RWPE2 (cell line): ENCODE results near the gene KCNAB3.

Experiments
- ATAC-seq: fragments of 200-7000 bp; cut with Tn5 transposase; 3 replicates; pipeline ENCODE4 v1.9.1; 2021; ENCODE audit warnings: low read depth
- DNase-seq: peaks from one replicate; pipeline ENCODE4 v3.0.0-alpha.2; 2020; ENCODE audit warnings: low spot score
- H3K27ac ChIP-seq: fragments of 450-650 bp; 2 replicates; pipeline ENCODE4 v1.5.1; 2017; ENCODE audit warnings: mild to moderate bottlenecking; ENCODE audit not compliant: poor library complexity, severe bottlenecking
- H3K27me3 ChIP-seq: fragments of 250-450 bp; sonication (Bioruptor Pico); 2 replicates; pipeline ENCODE4 v1.5.1; 2021; ENCODE audit warnings: mild to moderate bottlenecking, moderate library complexity; ENCODE audit not compliant: insufficient read depth, poor library complexity, severe bottlenecking
- H3K36me3 ChIP-seq: fragments of 250-450 bp; sonication (Bioruptor Pico); 2 replicates; pipeline ENCODE4 v1.5.1; 2020; ENCODE audit warnings: low read depth, mild to moderate bottlenecking, moderate library complexity
- H3K4me1 ChIP-seq: fragments of 250-450 bp; sonication (Bioruptor Pico); 2 replicates; pipeline ENCODE4 v1.5.1; 2021; ENCODE audit warnings: mild to moderate bottlenecking, moderate library complexity; ENCODE audit not compliant: insufficient read depth, poor library complexity, severe bottlenecking
- H3K4me3 ChIP-seq: fragments of 250-450 bp; sonication (Bioruptor Pico); 2 replicates; pipeline ENCODE4 v1.5.1; 2021; ENCODE audit warnings: mild to moderate bottlenecking, moderate library complexity; ENCODE audit not compliant: severe bottlenecking
- H3K9me3 ChIP-seq: fragments of 250-450 bp; sonication (Bioruptor Pico); 2 replicates; pipeline ENCODE4 v1.5.1; 2021; ENCODE audit warnings: mild to moderate bottlenecking, moderate library complexity; ENCODE audit not compliant: severe bottlenecking
- TF ChIP-seq, protein P1 (sequence below): fragments of 450-650 bp; IDR thresholded peaks from one replicate; pipeline ENCODE4 v1.5.1; 2017; ENCODE audit warnings: mild to moderate bottlenecking, moderate library complexity; ENCODE audit not compliant: poor library complexity, severe bottlenecking

KCNAB3 gene

DNA sequence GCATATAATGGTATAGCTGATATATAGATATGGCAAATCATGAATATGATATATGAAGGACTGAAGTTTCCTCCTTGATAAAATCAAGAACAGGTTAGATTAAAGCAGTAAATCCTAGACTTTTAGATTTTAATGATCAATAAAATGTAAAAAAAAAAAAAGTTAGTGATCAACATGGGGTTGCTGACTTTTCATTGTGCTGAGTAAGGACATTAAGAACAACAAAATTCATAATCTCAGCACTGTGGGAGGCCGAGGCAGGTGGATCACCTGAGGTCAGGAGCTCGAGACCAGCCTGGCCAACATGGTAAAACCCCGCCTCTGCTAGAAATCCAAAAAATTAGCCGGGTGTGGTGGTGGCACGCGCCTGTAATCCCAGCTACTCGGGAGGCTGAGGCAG, 51.4 kb downstream of the KCNAB3 start:
- Histone ChIP-seq H3K4me1 (no peaks in the 10 kb centered on the region), H3K36me3 (peaks cover 79% of the 10 kb centered on the region)
- TF ChIP-seq, protein P1, sequence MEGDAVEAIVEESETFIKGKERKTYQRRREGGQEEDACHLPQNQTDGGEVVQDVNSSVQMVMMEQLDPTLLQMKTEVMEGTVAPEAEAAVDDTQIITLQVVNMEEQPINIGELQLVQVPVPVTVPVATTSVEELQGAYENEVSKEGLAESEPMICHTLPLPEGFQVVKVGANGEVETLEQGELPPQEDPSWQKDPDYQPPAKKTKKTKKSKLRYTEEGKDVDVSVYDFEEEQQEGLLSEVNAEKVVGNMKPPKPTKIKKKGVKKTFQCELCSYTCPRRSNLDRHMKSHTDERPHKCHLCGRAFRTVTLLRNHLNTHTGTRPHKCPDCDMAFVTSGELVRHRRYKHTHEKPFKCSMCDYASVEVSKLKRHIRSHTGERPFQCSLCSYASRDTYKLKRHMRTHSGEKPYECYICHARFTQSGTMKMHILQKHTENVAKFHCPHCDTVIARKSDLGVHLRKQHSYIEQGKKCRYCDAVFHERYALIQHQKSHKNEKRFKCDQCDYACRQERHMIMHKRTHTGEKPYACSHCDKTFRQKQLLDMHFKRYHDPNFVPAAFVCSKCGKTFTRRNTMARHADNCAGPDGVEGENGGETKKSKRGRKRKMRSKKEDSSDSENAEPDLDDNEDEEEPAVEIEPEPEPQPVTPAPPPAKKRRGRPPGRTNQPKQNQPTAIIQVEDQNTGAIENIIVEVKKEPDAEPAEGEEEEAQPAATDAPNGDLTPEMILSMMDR = no peak

DNA sequence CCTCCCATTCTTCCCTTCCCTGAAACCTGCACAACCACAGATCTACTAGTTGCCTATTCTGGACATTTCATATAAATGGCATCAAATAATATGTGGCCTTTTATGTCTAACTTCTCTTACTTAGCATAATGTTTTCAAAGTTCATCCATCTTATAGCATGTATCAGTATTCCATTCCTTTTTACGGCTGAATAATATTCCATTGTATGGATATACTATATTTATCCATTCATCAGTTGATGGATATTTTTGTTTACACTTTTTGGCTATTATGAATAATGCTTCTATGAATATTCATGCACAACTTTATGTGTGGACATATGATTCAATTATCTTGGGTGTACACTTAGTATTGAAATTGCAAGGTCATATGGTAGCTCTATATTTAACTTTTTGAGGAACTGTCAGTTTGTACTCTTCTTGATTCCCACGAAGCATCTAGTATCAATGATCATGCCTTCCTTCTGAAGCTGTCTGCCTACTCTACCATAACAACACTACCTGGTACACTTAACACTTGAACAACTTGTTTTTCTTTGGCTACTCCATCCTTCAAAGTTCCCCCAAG, 53.8 kb downstream of the KCNAB3 start:
- ATAC-seq (no peak), DNase-seq (no peak)
- Histone ChIP-seq H3K27ac (no peak overlapping the region), H3K9me3 (no peaks in the 10 kb centered on the region), H3K27me3 (no peaks in the 10 kb centered on the region), H3K36me3 (peaks cover 81% of the 10 kb centered on the region), H3K4me3 (no peak overlapping the region), H3K4me1 (no peaks in the 10 kb centered on the region)
- TF ChIP-seq, protein P1 = no peak

More for the DNA sequence above, 51.4 kb downstream of the KCNAB3 start:
- H3K27me3 ChIP-seq = no peaks in the 10 kb centered on the region
- H3K9me3 ChIP-seq = no peaks in the 10 kb centered on the region
- ATAC-seq (no peak), DNase-seq (no peak)
- H3K4me3 ChIP-seq = no peak overlapping the region
- no peak overlapping the region for H3K27ac ChIP-seq

DNA sequence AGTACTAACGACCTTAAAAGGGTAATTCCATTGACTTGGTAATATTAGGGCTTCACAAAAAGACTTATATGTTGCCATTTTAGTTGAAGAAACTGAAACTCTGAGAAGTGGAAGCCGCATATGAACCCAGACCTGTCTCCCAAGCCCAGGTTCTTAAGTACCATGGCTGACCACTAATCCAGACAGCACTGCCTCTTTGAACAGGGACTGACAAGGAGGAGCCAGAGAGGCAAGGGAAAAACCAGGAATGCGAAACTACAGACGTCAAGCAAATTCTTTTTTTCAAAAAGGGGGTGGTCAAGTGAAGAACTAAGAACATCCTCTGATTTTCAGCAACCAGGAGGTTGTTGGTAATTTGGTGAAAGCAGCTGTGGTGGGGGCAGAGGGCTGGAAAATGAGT, 56.6 kb downstream of the KCNAB3 start:
- ATAC-seq (no peak), DNase-seq (no peak)
- Histone ChIP-seq H3K27me3 (no peaks in the 10 kb centered on the region), H3K27ac (no peak overlapping the region), H3K9me3 (no peaks in the 10 kb centered on the region), H3K36me3 (peaks cover 53% of the 10 kb centered on the region), H3K4me3 (no peak overlapping the region), H3K4me1 (peaks cover 6% of the 10 kb centered on the region)
- TF ChIP-seq, protein P1 = no peak
